GM21381 (cell line): ENCODE results near the gene STAT3.
"Not testable (repeated sequence)": the region's sequence is repeated elsewhere in the genome, so short reads cannot be mapped to it uniquely, and the experiment has no call there.

ENCODE experiments used
- ATAC-seq: cut with Tn5 transposase; IDR thresholded peaks from one replicate; pipeline ENCODE4 v1.9.1; 2021; ENCODE audit warnings: mild to moderate bottlenecking, moderate library complexity; ENCODE audit not compliant: unreplicated experiment

STAT3 gene

GRCh38 chr17:42386777-42387657 lies 1.2 kb downstream of the STAT3 start:
- ATAC-seq: no peak

- ATAC-seq: no peak
Measured at GRCh38 chr17:42381898-42382297, 6.3 kb downstream of the STAT3 start.

GRCh38 chr17:42380935-42381334 lies 7.3 kb downstream of the STAT3 start:
- ATAC-seq: no peak

GRCh38 chr17:42378959-42379594 lies 9.2 kb downstream of the STAT3 start:
- no peak for ATAC-seq

- ATAC-seq: no peak
Measured at GRCh38 chr17:42378359-42378958, 9.8 kb downstream of the STAT3 start.

- no peak for ATAC-seq
Measured at GRCh38 chr17:42373896-42374295, 14.3 kb downstream of the STAT3 start.

GRCh38 chr17:42372142-42372541 lies 16.1 kb downstream of the STAT3 start:
- ATAC-seq: no peak

- not testable (repeated sequence) for ATAC-seq
Measured at GRCh38 chr17:42368797-42369561, 19.3 kb downstream of the STAT3 start.

GRCh38 chr17:42368310-42368709 lies 19.9 kb downstream of the STAT3 start:
- ATAC-seq: not testable (repeated sequence)

GRCh38 chr17:42366176-42367023 lies 21.8 kb downstream of the STAT3 start:
- ATAC-seq: not testable (repeated sequence)

- ATAC-seq: no peak
Measured at GRCh38 chr17:42365136-42365535, 23.1 kb downstream of the STAT3 start.

- ATAC-seq: no peak
Measured at GRCh38 chr17:42363767-42364585, 24.3 kb downstream of the STAT3 start.

GRCh38 chr17:42363231-42363630 lies 25.0 kb downstream of the STAT3 start:
- ATAC-seq: no peak

- no peak for ATAC-seq
Measured at GRCh38 chr17:42362245-42362961, 25.8 kb downstream of the STAT3 start.

GRCh38 chr17:42361781-42362186 lies 26.5 kb downstream of the STAT3 start:
- ATAC-seq: no peak

GRCh38 chr17:42360388-42360787 lies 27.9 kb downstream of the STAT3 start:
- ATAC-seq: not testable (repeated sequence)

- no peak for ATAC-seq
Measured at GRCh38 chr17:42359133-42359532, 29.1 kb downstream of the STAT3 start.

GRCh38 chr17:42358434-42358833 lies 29.8 kb downstream of the STAT3 start:
- no peak for ATAC-seq
